Adrenal gland (tissue), 12 donors: ENCODE data around the gene CYRIA. TPM values are rescaled to one million over a fixed set of nuclear protein-coding genes. Genes with fewer than 3 reads are reported as not detected.

Source experiments
- DNase-seq, 7 donors: peaks; one replicate each; pipeline ENCODE4 v3.0.0-alpha.2; 2019 to 2020
- H3K27ac ChIP-seq, 5 donors: fragments of 200-600 bp; sonication (generic) in 4 of 5; 1 replicate in 3 of 5; 2 replicates in 2 of 5; pipeline versions ENCODE4 v1.5.1 to v1.8.0; 2016 to 2020; ENCODE audit warnings: mild to moderate bottlenecking in 1 of 5
- H3K27me3 ChIP-seq: fragments of 200-600 bp; 2 replicates; pipeline ENCODE4 v1.8.0; 2021
- H3K36me3 ChIP-seq, 2 donors: fragments of 200-600 bp; replicated peaks in 1 of 2; 1 replicate in 1 of 2; 2 replicates in 1 of 2; pipeline versions ENCODE4 v1.5.1 to v1.8.0; 2018 to 2022
- H3K4me1 ChIP-seq, 2 donors: fragments of 200-600 bp; replicated peaks in 1 of 2; 1 replicate in 1 of 2; 2 replicates in 1 of 2; pipeline versions ENCODE4 v1.5.1 to v1.8.0; 2018 to 2021
- H3K4me3 ChIP-seq, 4 donors: fragments of 200-600 bp; sonication (generic) in 3 of 4; one replicate each; pipeline ENCODE4 v1.5.1; 2016 to 2018
- H3K9me3 ChIP-seq, 3 donors: fragments of 200-600 bp; sonication (generic) in 1 of 3; replicated peaks in 1 of 3; 1 replicate in 2 of 3; 2 replicates in 1 of 3; pipeline versions ENCODE4 v1.5.1 to v1.8.0; 2016 to 2021
- POLR2A ChIP-seq, 2 donors: fragments of 450-650 bp; IDR thresholded peaks; one replicate each; pipeline ENCODE4 v1.6.1; 2017; ENCODE audit warnings: antibody characterized with exemption in 2 of 2, mild to moderate bottlenecking in 2 of 2, moderate library complexity in 1 of 2
- WGBS, 4 donors: extraction: QIAGEN DNeasy Blood & Tissue Kit in 2 of 4; methylation state at CpG; one replicate each; pipeline versions ENCODE4 v1.1.5 to v1.1.7; 2013 to 2017; 5-methylcytosine and 5-hydroxymethylcytosine counted together
- intact Hi-C, 2 donors: fragments of 100-400 bp; cut with DNase I; formaldehyde crosslinking; loops; one replicate each; pipeline versions ENCODE4 v1.14.1 to v1.15.0; 2022 to 2023
- polyA plus RNA-seq, 3 donors: library from polyadenylated mRNA; stranded (reverse); fragments of 200-250 nt in 2 of 3; fragments of 350-450 nt in 1 of 3; fragmentation: Illumina TruSeq in 1 of 3; extraction: RNeasy Lipid Tissue Mini Kit (QIAGEN cat#74804) in 1 of 3; gene quantifications; one replicate each; pipeline ENCODE4 v1.2.3, GENCODE V29; 2013 to 2014
- total RNA-seq, 9 donors: library from RNA; depleted of rRNA in 4 of 9; stranded (reverse); fragments of >200 nt in 4 of 9; fragments of 120-200 nt in 1 of 9; fragmentation: NEBNext Ultra II Directional in 1 of 9; extraction: Animal tissue kit (Norgen Biotek cat#: 25700) in 1 of 9; gene quantifications; one replicate each; pipeline versions ENCODE4 v1.1.0 to v1.2.4, GENCODE V29; 2013 to 2023
- TF ChIP-seq, protein P1 (sequence below), 6 experiments: fragments of 450-650 bp in 4 of 6; fragments of 200-600 bp in 2 of 6; sonication (generic) in 1 of 6; IDR thresholded peaks; 1 replicate in 5 of 6; 2 replicates in 1 of 6; pipeline versions ENCODE4 v1.5.1 to v1.8.0; 2016 to 2021; ENCODE audit warnings: antibody characterized with exemption in 6 of 6, mild to moderate bottlenecking in 2 of 6, moderate library complexity in 1 of 6
- donor health status: healthy with polysubstance abuse.
- donor health status: Bipolar disorder and iron deficiency.
- donor health status: DM: yes; HTN: yes; CAD: no.
- donor health status: DM: no; HTN: no; CAD: no.
- donor health status: DM: no; HTN: no; CAD: no.
- donor health status: DM: yes; HTN: yes; CAD: no.

The CYRIA gene
- total and polyA plus RNA-seq, 12 donors, result 2.4 to 31.0 (median 17.9) TPM

DNA sequence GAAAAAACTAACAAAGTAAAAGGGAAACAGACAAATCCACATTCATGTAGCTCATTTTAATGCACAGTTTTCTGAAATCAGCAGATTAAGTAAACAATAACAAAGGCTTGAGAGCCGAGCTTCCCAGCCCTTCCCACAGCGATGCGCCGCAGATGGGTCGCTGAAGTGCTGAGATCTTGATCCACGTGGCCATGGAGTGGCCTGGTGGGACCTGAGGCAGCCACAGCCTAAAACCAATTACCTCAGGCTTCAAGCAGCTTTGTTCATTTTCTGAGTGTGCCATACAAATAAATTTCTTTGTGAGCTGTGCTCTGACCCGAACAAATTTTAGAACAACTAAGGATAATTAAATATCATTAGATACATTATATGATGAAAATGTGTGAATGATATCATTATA lies 25.6 kb upstream of the CYRIA start:
- no peak for TF ChIP-seq POLR2A (IDR thresholded peaks at IDR 0.05)
- TF ChIP-seq, protein P1, sequence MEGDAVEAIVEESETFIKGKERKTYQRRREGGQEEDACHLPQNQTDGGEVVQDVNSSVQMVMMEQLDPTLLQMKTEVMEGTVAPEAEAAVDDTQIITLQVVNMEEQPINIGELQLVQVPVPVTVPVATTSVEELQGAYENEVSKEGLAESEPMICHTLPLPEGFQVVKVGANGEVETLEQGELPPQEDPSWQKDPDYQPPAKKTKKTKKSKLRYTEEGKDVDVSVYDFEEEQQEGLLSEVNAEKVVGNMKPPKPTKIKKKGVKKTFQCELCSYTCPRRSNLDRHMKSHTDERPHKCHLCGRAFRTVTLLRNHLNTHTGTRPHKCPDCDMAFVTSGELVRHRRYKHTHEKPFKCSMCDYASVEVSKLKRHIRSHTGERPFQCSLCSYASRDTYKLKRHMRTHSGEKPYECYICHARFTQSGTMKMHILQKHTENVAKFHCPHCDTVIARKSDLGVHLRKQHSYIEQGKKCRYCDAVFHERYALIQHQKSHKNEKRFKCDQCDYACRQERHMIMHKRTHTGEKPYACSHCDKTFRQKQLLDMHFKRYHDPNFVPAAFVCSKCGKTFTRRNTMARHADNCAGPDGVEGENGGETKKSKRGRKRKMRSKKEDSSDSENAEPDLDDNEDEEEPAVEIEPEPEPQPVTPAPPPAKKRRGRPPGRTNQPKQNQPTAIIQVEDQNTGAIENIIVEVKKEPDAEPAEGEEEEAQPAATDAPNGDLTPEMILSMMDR (IDR thresholded peaks at IDR 0.05), result no peak
- Histone ChIP-seq H3K27ac (no peak overlapping the region), H3K27me3 (no peaks in the 10 kb centered on the region), H3K4me3 (no peak overlapping the region), H3K36me3 (no peaks in the 10 kb centered on the region), H3K9me3 (no peaks in the 10 kb centered on the region), H3K4me1 (no peaks in the 10 kb centered on the region)
- intact Hi-C loops, result no loop called here
- no peak for DNase-seq
- 87 to 91% (median 89%) methylated on average over 7 of the region's 7 CpGs for WGBS, 4 donors

DNA sequence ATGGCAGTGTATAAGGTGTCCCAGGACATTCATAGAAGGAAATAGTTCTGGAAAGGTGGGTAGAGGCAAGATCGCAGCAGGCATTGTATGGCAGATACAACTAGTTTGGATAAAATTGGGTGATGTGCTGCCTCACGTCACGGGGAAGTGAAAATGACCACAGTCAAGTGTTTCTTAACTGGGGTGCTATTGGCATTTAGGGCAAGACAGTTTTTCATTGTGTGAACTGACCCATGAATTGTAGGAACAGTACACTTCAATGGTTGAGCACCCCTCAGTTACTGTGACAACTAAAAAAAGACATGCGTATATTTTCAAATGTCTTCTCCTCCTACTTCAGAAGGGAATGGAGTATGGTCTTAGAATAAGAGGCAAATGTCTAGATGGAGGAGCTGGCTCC lies 22.3 kb upstream of the CYRIA start:
- no peak for DNase-seq
- Histone ChIP-seq H3K36me3 (no peaks in the 10 kb centered on the region), H3K9me3 (no peaks in the 10 kb centered on the region), H3K4me3 (no peak overlapping the region), H3K27me3 (no peaks in the 10 kb centered on the region), H3K4me1 (no peaks in the 10 kb centered on the region), H3K27ac (no peak overlapping the region)
- TF ChIP-seq, protein P1 (IDR thresholded peaks at IDR 0.05), result no peak
- no peak for TF ChIP-seq POLR2A (IDR thresholded peaks at IDR 0.05)
- WGBS, 4 donors, result 87 to 90% (median 88%) methylated on average over 4 of the region's 4 CpGs
- intact Hi-C loops, result no loop called here

DNA sequence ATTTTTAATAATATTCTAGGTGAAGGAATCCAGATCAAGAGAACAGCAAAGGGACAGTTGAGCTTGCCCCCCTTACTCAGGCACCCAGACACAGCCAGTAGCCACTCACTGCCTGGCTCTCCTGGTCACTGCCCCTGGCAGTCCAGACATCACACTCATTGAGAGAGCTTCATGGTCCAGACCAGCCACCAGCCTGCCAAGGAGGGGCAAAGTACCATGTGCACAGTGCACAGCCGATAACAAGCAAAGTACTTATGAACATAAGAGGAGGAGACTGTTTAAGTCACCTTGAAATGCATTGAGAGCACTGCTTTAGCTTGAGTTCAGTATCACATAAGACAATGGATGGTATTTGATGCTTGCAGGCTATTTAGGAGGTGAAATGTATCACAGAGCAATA lies 21.6 kb upstream of the CYRIA start:
- TF ChIP-seq, protein P1 (IDR thresholded peaks at IDR 0.05), result no peak
- TF ChIP-seq POLR2A (IDR thresholded peaks at IDR 0.05), result no peak
- H3K4me1 ChIP-seq, result no peaks in the 10 kb centered on the region
- DNase-seq, result no peak

DNA sequence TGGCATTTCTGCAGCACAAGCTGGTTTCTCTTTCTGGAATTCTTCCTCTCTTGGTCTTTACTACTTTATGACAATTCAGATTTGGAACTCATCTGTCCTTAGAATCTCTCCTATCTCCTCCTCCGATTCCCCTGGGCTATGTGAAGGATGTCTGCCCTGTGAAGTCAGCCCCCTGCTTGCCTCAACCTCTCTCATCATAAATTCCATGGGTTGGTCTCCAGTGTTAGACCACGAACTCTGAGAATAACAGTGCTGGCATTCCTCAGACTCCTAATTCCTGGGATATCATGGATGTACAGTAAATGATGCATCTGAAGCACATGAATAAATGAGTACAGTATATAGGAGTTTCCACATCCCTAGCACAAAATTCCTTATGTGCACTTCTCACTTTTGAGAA lies 21.0 kb upstream of the CYRIA start:
- no peak overlapping the region for H3K4me3 ChIP-seq
- H3K36me3 ChIP-seq, result no peaks in the 10 kb centered on the region
- WGBS, 4 donors, result 81 to 92% (median 85%) methylated on average over 2 of the region's 2 CpGs
- no peaks in the 10 kb centered on the region for H3K9me3 ChIP-seq
- H3K4me1 ChIP-seq, result no peaks in the 10 kb centered on the region
- TF ChIP-seq, protein P1 (IDR thresholded peaks at IDR 0.05), result no peak
- no peak for TF ChIP-seq POLR2A (IDR thresholded peaks at IDR 0.05)
- intact Hi-C loops, result no loop called here
- no peaks in the 10 kb centered on the region for H3K27me3 ChIP-seq
- DNase-seq, result no peak
- no peak overlapping the region for H3K27ac ChIP-seq

More for the DNA sequence above, 21.6 kb upstream of the CYRIA start:
- H3K4me3 ChIP-seq, result no peak overlapping the region
- H3K36me3 ChIP-seq, result no peaks in the 10 kb centered on the region
- no peaks in the 10 kb centered on the region for H3K9me3 ChIP-seq
- no peaks in the 10 kb centered on the region for H3K27me3 ChIP-seq
- 88 to 93% (median 92%) methylated on average over 1 of the region's 1 CpG for WGBS, 4 donors
- intact Hi-C loops, result no loop called here
- H3K27ac ChIP-seq, result no peak overlapping the region
